ENCODE measurements around the gene HEBP2. TPM values are rescaled to one million over a fixed set of nuclear protein-coding genes. Genes with fewer than 3 reads are reported as not detected.
A peak's percentile ranks its signal among the peaks of the same experiment; 100 is the strongest.

The HEBP2 gene
- total and polyA plus RNA-seq, 2 of the 4 experiments (the other 2 are of a cell fraction), result 3.9 to 6.1 TPM

DNA sequence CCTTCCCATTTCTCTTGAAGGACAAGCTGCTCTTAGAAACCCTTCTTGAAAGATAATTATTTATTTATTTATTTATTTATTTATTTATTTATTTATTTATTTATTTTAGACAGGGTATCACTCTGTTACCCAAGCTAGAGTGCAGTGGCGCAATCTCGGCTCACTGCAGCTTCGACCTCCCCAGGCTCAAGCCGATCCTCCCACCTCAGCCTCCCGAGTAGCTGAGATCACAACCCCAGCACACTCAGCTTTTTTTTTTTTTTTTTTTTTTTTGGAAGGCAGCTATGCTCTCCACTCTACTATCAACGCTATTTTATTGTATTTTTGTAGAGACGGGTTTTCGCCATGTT lies 1.2 kb upstream of the HEBP2 start:
- H3K36me3 ChIP-seq (ENCODE audit: control insufficient read depth, insufficient read depth, low read length), result peaks cover 10% of the 10 kb centered on the region
- H3K9me3 ChIP-seq (ENCODE audit: control insufficient read depth, insufficient read depth, low read length), result no peaks in the 10 kb centered on the region
- DNase-seq (no peak), ATAC-seq (ENCODE audit: low read depth) (no peak)
- no peaks in the 10 kb centered on the region for H3K27me3 ChIP-seq (ENCODE audit: control insufficient read depth, insufficient read depth, low read length)
- no peak overlapping the region for H3K4me3 ChIP-seq (ENCODE audit: insufficient read depth, low read depth, low read length)
- H3K56ac ChIP-seq (ENCODE audit: extremely low read depth, insufficient read depth, low read length), result no peak overlapping the region
- dilution Hi-C loops (cut with HindIII; ENCODE audit: low sequenced_read_pairs, unreplicated experiment), result no loop called here
- BruUV-seq (replicated peaks), result no TSS peak
- H3K23ac ChIP-seq (ENCODE audit: low read depth, low read length), result peak overlapping the region; percentile 70; the same call in 1 of the 2 replicates
- ChIA-PET POLR2A (ENCODE audit: unreplicated experiment) (interaction anchor here (0.6 to 0.7 kb wide), 2 partner anchors 17 to 296 kb away, joined by 3 read pairs; no protein-coding TSS in a partner anchor), CTCF (interaction anchor here (0.6 to 0.7 kb wide), 2 partner anchors 127 to 290 kb away, joined by 3 to 4 read pairs; no protein-coding TSS in a partner anchor)
- H2BK5ac ChIP-seq (ENCODE audit: low read depth, low read length, poor library complexity, severe bottlenecking), result no peak overlapping the region
- H4K20me1 ChIP-seq (ENCODE audit: insufficient read depth, low read length), result no peaks in the 10 kb centered on the region
- H3K79me1 ChIP-seq (ENCODE audit: low read depth in 1 of 2, low read length in 2 of 2), result peaks cover 15 to 27% of the 10 kb centered on the region in 2 experiments
- no peak overlapping the region for H4K5ac ChIP-seq (ENCODE audit: low read depth, low read length)
- no peak overlapping the region for H2BK20ac ChIP-seq (ENCODE audit: low read depth, low read length)
- H2AFZ ChIP-seq (replicated peaks; ENCODE audit: low read length, poor library complexity), result peak overlapping the region; percentile 99
- H3K9me1 ChIP-seq (ENCODE audit: insufficient read depth, low read length), result no peaks in the 10 kb centered on the region; the same call in 1 of the 2 replicates
- H3K9ac ChIP-seq (ENCODE audit: low read depth, low read length), result no peak overlapping the region
- no peak overlapping the region for H3K4me2 ChIP-seq (ENCODE audit: low read depth, low read length)
- H2AK9ac ChIP-seq (replicated peaks; ENCODE audit: low read depth, low read length, poor library complexity), result no peak overlapping the region
- peaks cover 3% of the 10 kb centered on the region for H3K4me1 ChIP-seq (ENCODE audit: control insufficient read depth, insufficient read depth, low read length)
- no peak for TF ChIP-seq SMC3 (IDR thresholded peaks at IDR 0.05; ENCODE audit: low read depth, low read length)
- TF ChIP-seq CEBPB (IDR thresholded peaks at IDR 0.05; ENCODE audit: low read depth, low read length), result no peak
- TF ChIP-seq MXI1 (IDR thresholded peaks at IDR 0.05; ENCODE audit: borderline replicate concordance, low read depth, low read length), result no peak
- no peak for TF ChIP-seq MAFK (IDR thresholded peaks at IDR 0.05; ENCODE audit: low read depth, low read length)
- TF ChIP-seq BHLHE40 (IDR thresholded peaks at IDR 0.05; ENCODE audit: low read depth, low read length), result no peak
- TF ChIP-seq RFX5 (IDR thresholded peaks at IDR 0.05; ENCODE audit: low read depth, low read length), result no peak
- no peak for TF ChIP-seq CHD1 (IDR thresholded peaks at IDR 0.05; ENCODE audit: low read depth, low read length)
- TF ChIP-seq, protein P1, sequence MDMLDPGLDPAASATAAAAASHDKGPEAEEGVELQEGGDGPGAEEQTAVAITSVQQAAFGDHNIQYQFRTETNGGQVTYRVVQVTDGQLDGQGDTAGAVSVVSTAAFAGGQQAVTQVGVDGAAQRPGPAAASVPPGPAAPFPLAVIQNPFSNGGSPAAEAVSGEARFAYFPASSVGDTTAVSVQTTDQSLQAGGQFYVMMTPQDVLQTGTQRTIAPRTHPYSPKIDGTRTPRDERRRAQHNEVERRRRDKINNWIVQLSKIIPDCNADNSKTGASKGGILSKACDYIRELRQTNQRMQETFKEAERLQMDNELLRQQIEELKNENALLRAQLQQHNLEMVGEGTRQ (IDR thresholded peaks at IDR 0.05; ENCODE audit: low read depth, low read length), result no peak
- no peak for TF ChIP-seq MAZ (IDR thresholded peaks at IDR 0.05; ENCODE audit: borderline replicate concordance, low read depth, low read length)
- TF ChIP-seq RCOR1 (IDR thresholded peaks at IDR 0.05; ENCODE audit: insufficient replicate concordance, low read length), result no peak
- intact Hi-C loops (cut with micrococcal nuclease), result loop anchor here (5.0 kb wide), 1 partner anchor 401 kb away; no protein-coding TSS in a partner anchor
- H3K18ac ChIP-seq (ENCODE audit: low read depth, low read length), result no peak overlapping the region
- in situ Hi-C loops (cut with MboI; ENCODE audit: low sequenced_read_pairs), result loop anchor here (25.0 kb wide), 1 partner anchor 566 kb away; no protein-coding TSS in a partner anchor
- H2AK5ac ChIP-seq (ENCODE audit: low read depth, low read length), result peak overlapping the region; percentile 53; the same call in 1 of the 2 replicates
- H3K27ac ChIP-seq (ENCODE audit: insufficient read depth, low read length), result no peak overlapping the region
- H4K8ac ChIP-seq (ENCODE audit: low read depth in 2 of 2, low read length in 2 of 2), result peak overlapping the region in 1 of 2 experiments; percentile 95; a peak in 3 of 4 replicates
- H2BK120ac ChIP-seq (ENCODE audit: low read depth, low read length), result no peak overlapping the region
- no peak overlapping the region for H2BK15ac ChIP-seq (ENCODE audit: low read depth, low read length)
- WGBS, 2 experiments (ENCODE audit: extremely low coverage in 2 of 2, insufficient read length in 1 of 2), result 100% methylated on average over 2 of the region's 8 CpGs; no CpG with 5 or more reads in 1 of the 2 experiments
- H4K91ac ChIP-seq (ENCODE audit: insufficient read depth, low read depth, low read length), result no peak overlapping the region
- H3K4ac ChIP-seq (ENCODE audit: low read depth, low read length), result peak overlapping the region; percentile 67; the same call in 1 of the 2 replicates
- no peak overlapping the region for H3K14ac ChIP-seq (replicated peaks; ENCODE audit: low read depth, low read length)
